ENCODE measurements around the gene ROBO2.

ROBO2 gene

DNA sequence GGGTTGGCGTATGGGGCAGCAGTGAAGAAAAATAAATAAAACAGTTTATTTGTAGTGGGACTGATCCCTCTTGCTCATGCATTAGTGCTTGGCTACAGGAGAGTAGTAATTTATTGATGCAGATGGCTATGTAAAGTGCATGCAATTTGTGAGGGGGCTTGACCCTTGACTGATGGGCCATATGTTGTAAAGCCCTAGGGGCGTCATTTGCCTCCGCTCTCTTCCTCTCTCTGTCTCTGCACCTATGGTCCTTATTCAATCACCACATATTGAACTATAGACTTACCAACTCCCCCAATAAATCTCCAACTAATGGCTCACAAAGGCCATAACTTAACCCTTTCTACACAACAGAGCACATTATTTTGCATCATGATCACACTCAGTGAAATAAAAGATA lies 227.7 kb downstream of the ROBO2 start:
- DNase-seq: no peak

DNA sequence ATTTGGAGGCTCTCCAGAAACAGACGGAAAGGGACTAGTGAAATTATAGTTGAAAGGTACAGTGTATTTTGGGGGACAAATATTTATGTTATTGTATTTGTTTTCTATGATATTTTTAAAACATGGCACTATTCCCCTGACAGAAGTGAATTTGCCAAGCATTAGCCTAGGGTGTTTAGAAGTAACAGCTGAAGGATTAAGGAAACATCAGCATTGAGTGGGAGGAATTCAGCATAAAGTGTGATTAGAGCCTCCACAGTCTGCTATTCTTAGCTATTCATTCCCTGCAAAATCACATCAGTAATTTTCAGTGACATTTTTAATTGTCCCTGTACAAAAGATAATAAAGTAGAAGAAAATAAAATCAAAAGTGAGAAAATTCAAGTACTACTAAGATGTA lies 231.4 kb downstream of the ROBO2 start:
- no peak for DNase-seq

DNA sequence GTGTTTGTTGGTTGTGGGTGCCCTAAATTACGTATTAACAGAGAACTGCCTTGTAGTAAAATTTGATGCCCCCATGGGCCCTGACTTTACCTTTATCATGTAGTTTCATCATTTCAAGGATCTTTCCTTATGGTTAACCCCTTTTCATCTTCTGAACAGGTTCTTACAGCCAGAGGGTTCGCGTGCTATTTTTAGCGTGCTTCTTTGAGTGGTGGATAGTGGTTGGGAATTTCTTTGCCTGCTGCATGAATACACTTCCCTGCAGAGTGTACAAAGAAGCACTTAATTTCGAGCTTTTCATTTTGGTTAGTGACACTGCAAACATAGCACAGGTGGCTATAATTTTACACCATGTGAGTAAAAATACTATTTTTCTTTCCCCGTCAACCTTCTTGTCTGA lies 231.8 kb downstream of the ROBO2 start:
- no peak for DNase-seq

DNA sequence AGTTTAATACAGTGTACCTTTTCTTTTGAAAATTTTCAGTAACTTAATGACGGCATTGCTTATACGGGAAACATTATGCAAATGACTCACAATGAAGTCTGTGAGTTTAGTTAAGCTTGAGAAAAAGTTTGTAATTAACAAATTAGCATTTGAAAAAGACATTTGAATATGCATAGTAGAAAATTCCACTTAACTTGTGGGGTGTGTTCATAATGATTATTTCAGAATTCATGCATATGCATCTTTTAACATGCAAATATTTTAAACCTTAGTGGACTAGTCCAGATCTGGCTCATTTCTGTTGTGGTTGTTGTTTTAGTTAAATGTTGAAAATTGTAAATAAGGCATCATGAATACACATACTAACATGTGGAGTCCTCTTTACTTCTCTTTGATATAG lies 239.4 kb downstream of the ROBO2 start:
- DNase-seq: no peak

DNA sequence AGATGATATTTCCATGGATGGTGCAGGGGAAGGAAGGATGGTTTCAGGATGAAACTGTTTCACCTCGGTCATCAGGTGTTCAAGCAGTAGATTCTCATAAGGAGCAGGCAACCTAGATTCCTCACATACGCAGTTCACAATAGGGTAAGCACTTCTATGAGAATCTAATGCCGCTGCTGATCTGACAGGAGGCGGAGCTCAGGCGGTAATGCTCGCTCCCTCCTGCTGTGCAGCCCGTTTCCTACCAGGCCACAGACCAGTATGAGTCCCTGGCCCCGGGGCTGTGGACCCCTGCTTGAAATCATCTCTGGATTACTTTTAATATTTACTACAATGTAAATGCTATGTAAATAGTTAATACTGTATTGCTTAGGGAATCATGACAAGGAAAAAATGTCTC lies 241.8 kb downstream of the ROBO2 start:
- DNase-seq: no peak

DNA sequence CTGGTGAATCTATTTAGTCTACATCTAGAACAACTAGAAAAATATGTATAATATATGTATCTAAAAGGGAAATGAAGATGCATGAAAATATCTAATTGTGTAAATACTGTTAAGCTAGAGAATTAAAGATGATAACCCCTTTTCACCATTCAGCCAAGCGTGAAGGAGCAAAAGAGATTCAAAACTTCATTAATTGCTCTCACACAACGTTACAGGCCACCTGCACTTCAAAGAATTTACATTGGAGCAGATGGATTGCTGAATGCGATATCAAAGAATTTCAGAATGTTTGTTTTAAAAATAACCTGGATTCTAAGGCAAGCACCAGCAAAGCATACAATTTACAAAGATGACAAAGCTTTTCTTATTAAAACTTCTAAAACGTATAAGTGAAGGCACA lies 243.2 kb downstream of the ROBO2 start:
- DNase-seq: no peak

DNA sequence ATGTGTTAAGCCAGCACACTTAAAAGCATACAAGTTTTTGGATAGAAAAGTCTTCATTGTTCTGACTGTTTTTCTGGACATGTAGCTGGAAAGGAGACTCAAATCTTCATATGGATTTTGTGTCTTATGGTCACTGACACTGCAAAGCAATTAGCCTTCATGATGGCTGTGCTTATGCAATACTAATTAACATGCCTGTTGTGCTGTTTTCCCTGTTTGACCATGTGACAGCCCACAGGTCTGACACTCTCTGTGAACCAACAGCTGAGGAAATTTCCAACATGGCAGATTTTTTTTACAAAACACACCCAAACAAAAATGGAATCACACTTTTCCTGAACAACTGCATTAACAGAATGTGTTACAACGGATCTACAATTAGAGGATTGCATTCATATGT lies 248.4 kb downstream of the ROBO2 start:
- DNase-seq: no peak

DNA sequence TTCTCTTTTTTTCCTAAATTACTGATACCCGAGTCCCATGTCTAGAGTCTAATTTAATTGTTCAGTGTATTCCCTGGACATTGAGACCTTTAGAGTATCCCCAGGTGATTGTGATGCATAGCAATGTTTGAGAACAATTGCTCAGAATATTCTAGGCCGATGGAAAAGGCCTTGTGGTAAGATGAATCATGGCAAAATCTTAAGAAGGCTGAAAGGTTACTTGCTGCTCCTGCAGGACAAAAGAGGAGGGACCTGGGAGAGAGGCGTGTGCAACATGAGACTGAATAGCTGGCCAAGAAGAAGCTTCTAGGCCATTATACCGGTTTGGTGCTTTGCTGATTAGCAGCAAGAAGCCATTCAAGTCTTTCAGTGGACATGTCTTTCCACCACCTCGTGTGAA lies 256.6 kb downstream of the ROBO2 start:
- DNase-seq: no peak

DNA sequence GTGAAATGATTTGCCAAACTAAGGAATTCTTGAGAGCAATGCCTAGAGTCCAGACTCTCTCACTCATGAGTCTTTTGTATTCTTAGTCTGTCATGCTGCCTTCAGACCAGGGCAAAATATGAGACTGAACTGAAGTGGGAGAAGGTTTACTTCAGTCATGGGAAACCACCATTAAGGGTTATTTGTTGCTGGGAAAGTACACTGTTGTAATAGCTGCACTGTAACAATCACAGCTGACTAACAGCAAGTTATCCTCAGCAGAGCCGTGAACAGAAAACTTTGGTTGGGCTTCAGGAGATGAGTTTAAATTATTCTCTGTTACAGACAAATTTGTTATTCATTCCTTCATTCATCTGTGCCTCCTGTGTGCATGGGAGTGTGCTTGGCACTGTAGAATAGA lies 258.5 kb downstream of the ROBO2 start:
- no peak for DNase-seq

DNA sequence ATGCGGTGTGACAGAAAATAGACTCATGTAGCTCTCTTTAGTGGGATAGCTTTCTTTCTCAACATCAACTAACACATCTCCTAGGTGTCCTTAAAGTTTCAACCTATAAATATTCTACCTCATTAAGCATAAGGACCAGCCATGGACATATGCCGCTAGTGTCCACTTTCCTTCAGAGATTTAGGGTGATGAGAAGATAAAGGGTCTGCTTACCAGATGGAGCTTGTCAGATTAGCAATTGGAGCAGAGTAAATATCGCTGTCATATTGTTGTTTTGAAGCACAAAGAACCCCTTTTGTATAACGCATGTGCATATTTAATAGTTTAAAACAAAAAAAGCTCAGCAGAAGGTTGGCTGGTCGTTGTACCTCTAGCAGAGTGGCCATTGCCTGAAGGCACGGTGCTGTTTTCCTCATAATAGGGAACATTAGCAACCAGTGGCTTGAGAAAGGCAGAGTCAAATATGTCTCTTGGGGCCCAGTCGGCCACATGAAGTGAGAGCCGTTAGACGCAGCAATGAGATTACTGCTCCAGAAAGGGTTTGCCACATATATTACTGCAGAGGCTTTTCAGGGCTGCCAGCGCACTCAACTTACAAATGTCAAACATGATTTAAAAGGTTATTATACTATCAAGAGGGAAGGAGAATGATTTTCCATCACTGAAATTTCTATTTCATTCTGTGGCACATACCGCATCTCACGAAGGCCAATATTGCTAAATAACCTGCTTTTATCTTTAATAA lies 264.2 kb downstream of the ROBO2 start:
- no peak for DNase-seq

DNA sequence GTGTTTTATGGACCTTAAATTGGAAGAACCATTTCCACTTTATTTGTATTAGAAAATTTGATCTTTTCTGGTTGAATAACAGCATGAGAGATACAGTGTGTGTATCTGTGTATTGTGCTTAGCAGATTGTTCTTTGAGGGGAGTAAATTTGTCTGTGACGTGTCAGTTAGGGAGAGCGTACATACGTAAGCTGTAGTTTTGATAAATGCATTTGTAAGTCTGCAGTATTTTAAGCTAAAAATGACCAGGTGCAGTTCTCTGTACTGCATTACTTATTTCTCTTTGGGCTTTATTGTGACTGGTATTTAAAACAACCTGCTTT lies 264.8 kb downstream of the ROBO2 start:
- DNase-seq: no peak

DNA sequence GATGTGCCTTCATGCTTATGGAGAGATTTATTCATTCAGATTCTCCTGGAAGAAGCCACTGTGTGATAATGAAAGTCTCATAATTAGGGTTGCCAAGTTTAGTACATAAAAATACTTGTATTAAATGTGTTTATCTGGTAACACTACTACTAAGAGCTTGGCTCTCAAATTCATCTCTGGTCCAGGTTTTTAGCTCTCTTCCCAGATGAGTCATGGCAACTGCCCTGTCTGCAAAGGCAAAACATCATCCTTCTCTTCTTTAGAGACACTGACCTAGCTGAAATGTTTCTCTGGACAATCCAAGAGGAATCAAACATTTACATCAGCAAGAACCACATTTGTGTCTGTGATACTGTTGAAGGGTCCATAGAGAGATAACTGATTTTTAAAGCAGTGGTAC lies 269.6 kb downstream of the ROBO2 start:
- no peak for DNase-seq

DNA sequence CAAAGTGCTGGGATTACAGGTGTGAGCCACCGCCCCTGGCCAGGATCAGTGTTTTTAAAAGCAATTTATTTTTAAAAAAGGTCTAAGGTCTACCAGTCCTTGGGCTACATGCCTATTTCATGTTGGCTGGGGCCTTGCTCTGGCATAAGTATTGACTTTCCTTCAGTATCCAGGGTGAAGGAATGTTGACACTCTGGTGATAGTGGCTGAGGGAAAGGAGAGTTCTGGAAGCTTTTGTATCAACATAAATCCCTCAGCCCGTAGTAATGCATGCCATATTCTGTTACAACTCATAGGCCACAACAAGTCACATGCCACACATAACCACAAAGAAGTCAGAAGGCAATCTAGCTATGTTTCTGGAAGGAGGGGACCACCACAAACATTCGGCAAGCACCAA lies 273.9 kb downstream of the ROBO2 start:
- no peak for DNase-seq

DNA sequence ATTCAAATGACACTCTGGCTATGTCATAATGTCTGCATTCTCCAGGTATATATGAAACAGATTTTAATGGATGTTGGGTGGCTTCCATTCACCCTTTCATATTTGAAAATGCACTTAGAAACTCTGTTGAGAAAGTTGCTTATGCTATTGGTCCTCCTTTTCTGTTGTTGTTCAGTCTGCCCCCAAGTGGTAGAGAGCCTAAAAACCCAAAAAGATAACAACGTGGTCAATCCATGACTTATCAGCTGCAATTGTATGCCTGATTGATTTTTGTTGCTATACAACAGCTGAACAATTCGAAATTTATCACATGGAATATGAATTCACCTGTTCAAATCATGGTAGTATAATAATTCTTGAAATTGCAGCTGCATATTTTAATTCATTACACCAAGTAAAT lies 279.8 kb downstream of the ROBO2 start:
- DNase-seq: no peak

DNA sequence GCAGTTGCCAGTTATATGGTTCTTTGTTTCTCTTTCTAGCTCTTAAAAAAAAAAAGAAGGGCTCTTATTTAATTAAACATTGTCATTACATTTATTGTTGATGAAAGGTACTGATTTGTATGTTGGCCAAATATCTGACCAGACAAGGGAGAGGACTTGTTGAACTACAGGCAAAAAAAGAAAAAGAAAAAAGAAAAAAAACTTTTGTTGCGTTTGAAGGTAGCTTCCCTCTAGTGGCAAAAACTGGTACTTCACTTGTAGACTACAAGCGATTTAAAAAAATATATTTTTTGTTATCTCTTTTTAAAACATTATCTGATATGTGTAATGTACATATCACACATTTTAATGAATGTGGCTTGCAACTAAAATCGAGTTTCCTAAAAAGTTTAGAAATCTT lies 280.6 kb downstream of the ROBO2 start:
- DNase-seq: no peak

DNA sequence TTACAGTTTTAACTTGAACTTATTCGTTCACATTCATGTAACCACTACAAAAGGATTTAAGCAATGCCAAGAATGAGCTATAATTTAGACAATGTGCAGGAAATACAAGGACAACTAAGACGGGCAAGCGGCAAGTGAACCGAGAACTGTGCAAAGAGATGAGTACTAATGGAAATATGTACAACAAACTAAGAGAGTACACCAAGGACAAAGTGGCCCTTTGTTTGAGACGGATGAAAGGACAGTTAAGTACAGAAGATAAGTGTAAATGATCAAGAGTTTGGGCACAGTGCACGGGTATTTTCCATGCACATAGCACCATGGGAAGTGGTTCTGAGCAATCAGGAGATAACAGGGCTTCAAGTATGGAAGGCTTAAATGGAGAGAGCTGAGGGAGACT lies 281.7 kb downstream of the ROBO2 start:
- DNase-seq: no peak

DNA sequence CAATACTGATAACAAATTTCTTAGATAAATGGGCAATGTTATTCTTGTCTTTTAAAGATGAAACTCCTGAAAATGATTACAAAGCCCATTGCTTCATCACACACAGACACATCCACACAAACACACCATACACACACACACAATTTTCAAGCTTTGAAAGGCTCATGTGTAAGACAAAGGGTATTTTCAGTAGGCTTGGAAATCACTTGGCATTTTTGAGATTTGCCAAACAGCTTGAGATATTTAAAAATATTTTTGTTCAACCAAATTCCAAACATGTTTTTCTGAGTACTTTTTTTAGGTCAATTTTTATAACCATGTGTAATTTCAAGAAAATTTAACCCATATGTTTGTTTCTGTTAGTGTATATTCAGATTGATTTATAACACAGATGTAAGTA lies 283.7 kb downstream of the ROBO2 start:
- no peak for DNase-seq

DNA sequence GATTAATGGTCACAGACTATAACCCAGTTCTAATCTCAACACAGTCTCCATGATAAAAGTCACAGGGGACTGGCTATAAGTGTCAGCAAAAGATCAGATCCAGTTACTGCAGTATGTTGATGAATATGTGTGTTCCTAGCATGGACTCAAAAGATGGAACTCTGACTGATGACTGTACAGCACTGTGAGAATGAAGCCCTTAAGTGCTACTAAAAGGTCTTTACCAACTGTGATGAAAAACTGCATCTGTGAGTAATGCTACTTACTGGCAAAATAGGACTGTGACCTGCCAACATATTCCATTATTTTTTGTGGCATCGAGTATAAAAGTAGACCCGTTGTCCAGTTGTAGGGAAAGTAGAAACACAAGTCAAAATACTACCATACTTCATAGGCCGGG lies 284.2 kb downstream of the ROBO2 start:
- DNase-seq: no peak

DNA sequence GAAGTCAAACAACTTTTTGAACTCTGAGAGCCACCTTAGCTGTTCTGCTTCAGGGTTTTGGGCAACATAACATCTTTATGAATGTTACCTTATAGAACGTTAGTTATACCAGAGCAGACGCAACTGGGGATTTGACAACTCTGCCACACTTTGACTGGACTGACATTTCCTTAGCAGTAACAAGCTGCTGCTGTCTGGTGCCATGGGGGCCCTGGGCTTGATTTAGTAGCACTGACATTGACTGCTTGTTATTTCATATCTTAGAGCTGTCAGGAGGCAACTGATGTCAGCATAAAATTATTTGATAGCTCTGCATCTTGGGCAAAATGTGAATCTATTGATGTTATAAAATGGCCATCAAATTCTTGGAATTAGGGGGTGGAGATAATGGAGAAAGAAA lies 285.4 kb downstream of the ROBO2 start:
- no peak for DNase-seq

DNA sequence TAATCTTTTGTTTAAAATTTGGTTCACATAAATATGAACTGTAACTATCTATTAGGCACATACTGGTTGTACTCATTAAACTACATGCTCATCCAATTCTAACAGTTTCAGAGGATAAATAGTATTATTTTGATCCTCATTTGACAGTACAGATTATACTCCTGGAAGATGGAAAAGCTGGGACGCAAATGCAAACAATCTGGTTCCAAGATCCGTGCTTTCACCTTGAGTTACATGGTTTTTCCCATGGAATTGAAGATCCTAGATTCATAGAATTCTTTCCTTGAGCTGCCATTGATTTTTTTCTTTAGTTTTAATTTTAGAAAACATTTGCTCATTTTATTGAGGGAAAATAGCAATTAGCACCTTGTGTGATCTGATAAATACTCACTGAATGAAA lies 285.8 kb downstream of the ROBO2 start:
- DNase-seq: no peak

DNA sequence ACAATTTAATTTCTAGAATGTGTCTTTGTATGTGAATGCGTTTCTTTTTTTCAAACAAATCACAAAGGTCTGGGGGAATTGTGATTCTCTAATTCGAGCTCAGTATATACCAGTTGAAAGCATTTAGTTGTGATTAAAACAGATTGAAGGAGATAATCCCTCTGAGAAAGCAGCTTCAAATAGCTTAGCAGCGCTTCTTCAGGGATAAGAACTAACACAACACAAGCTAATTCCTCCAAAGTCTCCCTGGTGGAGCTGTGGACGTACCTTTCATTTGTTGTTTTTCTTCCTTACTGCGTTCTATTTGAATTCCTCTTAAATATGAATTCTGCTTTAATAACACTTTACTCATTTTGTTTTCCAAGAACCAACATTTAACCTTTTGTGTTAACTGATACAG lies 286.7 kb downstream of the ROBO2 start:
- no peak for DNase-seq

DNA sequence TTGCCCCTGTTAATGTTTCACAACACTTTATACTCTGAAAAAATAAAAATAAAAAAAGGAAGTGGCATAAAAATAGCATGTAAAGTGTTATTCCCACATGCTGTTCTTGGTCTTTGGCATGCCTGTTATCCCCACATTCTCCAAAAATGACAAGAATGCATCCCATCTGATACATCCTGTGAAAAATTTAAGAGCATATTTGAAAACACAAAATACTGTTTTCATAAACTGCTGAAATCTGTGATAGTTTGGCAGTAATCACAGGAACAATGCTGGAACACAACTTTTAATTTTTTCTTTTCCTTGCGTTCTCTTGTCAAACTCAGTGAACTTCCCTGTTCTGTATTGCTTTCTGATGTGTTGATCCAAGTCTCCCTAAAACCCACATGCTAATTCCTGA lies 288.8 kb downstream of the ROBO2 start:
- DNase-seq: no peak

DNA sequence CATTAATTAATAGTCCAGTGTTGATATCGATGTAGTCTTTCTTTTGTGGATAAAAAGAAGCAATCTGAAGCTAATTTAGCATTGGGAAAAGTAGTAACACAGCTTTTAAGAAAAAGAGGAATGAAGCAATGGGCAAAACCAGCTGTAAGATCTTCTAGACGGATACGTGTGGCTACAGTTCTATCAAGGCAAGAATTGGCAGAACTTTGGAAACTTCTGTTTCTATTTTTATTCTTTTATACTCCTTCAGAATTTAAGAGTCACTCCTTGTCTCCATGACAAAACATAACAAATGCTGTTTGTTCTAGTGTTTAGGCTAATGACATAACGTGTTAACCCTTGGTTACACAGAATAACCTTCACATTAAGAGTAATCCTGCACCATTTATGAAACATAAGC lies 289.2 kb downstream of the ROBO2 start:
- DNase-seq: no peak

DNA sequence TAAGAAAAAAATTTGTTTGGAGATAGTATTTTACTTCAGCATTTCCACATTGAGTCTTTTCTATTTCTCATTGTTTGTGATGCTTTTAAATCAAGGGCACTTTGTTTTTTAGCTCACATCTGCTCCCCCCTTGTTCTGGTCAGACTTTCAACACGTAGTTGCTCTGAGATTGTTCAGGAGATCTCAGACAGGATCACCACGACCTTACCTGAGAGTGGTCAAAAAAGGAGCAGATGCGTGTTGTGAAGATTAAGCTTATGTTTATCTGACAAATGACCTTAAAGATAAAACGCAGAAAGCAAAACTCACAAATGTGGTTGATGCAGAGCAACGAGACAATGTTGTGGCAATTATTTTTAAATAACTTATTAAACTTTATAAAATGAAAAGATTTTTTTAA lies 298.3 kb downstream of the ROBO2 start:
- DNase-seq: no peak

DNA sequence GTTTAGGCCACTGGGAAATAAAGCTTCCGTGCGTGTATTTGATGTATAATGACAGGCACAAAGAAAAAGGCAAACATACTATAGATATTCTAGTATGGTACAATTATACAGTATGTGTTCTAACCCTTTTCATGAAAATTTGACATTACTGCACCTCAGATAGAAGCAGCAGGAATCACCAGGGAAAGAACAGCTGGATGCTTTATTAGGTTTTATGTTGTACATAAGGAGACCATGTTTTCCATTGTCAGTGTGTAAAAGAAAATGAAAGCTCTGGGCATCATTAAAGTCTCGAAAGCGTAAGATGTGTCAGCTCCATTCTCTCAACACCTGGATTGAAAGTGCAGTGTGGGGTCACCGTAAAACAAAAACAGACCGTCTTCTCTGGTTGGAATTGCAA lies 302.1 kb downstream of the ROBO2 start:
- no peak for DNase-seq

DNA sequence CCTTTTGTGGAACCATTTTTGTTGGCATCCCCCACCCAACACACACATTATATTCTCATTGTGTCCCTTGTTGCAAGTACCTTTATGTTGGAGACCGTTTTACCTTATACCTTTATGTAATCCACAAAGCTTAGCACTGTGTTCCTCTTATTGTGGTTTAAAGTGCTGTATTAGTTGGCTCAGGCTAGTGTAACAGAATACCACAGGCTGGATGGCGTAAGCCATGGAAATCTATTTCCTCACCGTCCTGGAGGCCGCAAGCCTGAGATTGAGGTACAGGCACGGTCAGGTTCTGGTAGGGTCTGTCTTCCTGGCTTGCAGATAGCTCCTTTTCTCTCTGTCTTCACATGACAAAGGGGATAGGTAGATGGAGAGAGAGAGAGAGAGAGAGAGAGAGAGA lies 302.8 kb downstream of the ROBO2 start:
- DNase-seq: no peak

All from cortex of kidney (tissue), 1 donor.